Prostate gland (tissue), 2 donors: ENCODE measurements around the gene ZMYM4.

ENCODE experiments used
- POLR2AphosphoS5 ChIP-seq: sonication (generic); formaldehyde crosslinking; IDR thresholded peaks from one replicate; pipeline ENCODE4 v1.6.1; 2017; ENCODE audit warnings: antibody characterized with exemption
- TF ChIP-seq, protein P1 (sequence below), 4 experiments: fragments of 200-600 bp in 2 of 4; fragments of 450-650 bp in 2 of 4; sonication (generic) in 2 of 4; IDR thresholded peaks; 1 replicate in 3 of 4; 2 replicates in 1 of 4; pipeline ENCODE4 v1.5.1; 2016 to 2019; ENCODE audit warnings: antibody characterized with exemption in 4 of 4, mild to moderate bottlenecking in 2 of 4, moderate library complexity in 2 of 4

DNA sequence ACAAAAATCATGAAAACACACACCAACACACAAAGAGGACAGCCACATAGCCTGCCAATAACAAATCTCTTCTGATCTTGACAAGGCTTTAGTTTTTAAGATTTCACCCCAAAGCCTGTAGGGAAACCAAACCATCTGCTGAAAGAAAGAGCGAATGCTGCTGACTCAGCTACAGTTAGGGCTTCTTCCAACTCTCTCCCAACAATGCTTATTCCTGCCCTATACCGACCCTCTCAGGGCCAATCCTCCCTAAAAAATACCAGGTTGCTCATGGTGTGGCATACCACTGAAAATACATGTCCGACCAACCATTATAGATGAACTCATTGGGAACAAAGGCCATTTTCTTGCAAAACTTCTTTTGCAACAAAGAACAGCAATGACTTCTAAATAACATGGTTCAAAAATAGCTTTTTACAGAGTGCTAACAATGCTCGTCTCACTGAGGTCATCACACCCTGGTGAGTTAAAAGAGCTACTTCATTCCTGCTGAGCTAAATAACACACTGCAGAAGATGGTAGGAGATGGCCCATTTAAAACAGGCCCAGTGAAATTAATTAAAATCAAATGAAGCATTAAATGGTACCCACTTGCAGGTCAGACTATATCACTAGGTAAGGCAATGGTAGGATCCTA lies 202.6 kb downstream of the ZMYM4 start:
- TF ChIP-seq, protein P1, sequence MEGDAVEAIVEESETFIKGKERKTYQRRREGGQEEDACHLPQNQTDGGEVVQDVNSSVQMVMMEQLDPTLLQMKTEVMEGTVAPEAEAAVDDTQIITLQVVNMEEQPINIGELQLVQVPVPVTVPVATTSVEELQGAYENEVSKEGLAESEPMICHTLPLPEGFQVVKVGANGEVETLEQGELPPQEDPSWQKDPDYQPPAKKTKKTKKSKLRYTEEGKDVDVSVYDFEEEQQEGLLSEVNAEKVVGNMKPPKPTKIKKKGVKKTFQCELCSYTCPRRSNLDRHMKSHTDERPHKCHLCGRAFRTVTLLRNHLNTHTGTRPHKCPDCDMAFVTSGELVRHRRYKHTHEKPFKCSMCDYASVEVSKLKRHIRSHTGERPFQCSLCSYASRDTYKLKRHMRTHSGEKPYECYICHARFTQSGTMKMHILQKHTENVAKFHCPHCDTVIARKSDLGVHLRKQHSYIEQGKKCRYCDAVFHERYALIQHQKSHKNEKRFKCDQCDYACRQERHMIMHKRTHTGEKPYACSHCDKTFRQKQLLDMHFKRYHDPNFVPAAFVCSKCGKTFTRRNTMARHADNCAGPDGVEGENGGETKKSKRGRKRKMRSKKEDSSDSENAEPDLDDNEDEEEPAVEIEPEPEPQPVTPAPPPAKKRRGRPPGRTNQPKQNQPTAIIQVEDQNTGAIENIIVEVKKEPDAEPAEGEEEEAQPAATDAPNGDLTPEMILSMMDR (IDR thresholded peaks at IDR 0.05): no peak
- TF ChIP-seq POLR2AphosphoS5: no peak
